ENCODE data around the gene SHD. TPM values are rescaled to one million over a fixed set of nuclear protein-coding genes. Genes with fewer than 3 reads are reported as not detected.

The SHD gene
- total RNA-seq, 1 experiment from 2014 or later, result 4.4 TPM

- no CpG with 5 or more reads among the region's 2 CpGs for WGBS (ENCODE audit: extremely low coverage, insufficient read length, low lambda C conversion rate)
- no peak overlapping the region for H4K91ac ChIP-seq (ENCODE audit: insufficient read length, low read depth, low read length)
- Mint-ChIP-seq H3K9me3 (peaks cover 31% of the 10 kb centered on the region in 2 experiments), H3K4me3 (no peak overlapping the region), H3K36me3 (ENCODE audit: insufficient read depth in 1 of 3, low read depth in 3 of 3) (peaks cover 50 to 71% (median 56%) of the 10 kb centered on the region in 3 experiments), H3K27me3 (ENCODE audit: low read depth) (no peaks in the 10 kb centered on the region; the same call in none of the 2 replicates), H3K4me1 (no peaks in the 10 kb centered on the region), H3K27ac (0 out of 7 replicates have a peak overlapping the region, but pooled peaks of 1 of the 3 experiments have one; percentile 40)
- no peaks in the 10 kb centered on the region for H4K20me1 ChIP-seq (ENCODE audit: control insufficient read depth, insufficient read depth, insufficient read length)
- H2BK20ac ChIP-seq (ENCODE audit: low read depth, low read length, poor library complexity, severe bottlenecking), result no peak overlapping the region
- no peaks in the 10 kb centered on the region for H3K4me1 ChIP-seq (ENCODE audit: insufficient read depth, low read length)
- H3K9ac ChIP-seq (ENCODE audit: extremely low read depth, insufficient read length, low read length), result no peak overlapping the region
- no peak overlapping the region for H2BK12ac ChIP-seq (ENCODE audit: insufficient read length, low read depth, low read length)
- H3K23me2 ChIP-seq (ENCODE audit: insufficient read length, low read depth, low read length, poor library complexity, severe bottlenecking), result no peaks in the 10 kb centered on the region
- no peaks in the 10 kb centered on the region for H3K79me2 ChIP-seq (ENCODE audit: insufficient read depth, low read length)
- no peaks in the 10 kb centered on the region for H3K79me1 ChIP-seq (ENCODE audit: insufficient read depth, low read depth, low read length, poor library complexity, severe bottlenecking)
- no peaks in the 10 kb centered on the region for H3K27me3 ChIP-seq (ENCODE audit: insufficient read depth, low read length)
- H3K4ac ChIP-seq (ENCODE audit: low read depth, low read length), result no peak overlapping the region
- no peak overlapping the region for H3K56ac ChIP-seq (ENCODE audit: insufficient read length, low read depth, low read length)
- H2BK15ac ChIP-seq (ENCODE audit: low read depth, low read length), result no peak overlapping the region
- H3K9me3 ChIP-seq (ENCODE audit: control insufficient read depth, low read depth, low read length), result no peaks in the 10 kb centered on the region
- H2BK5ac ChIP-seq (ENCODE audit: insufficient read length, low read length), result no peak overlapping the region
- H3K18ac ChIP-seq (ENCODE audit: insufficient read length, low read depth, low read length), result no peak overlapping the region
- H3K23ac ChIP-seq (ENCODE audit: insufficient read length, low read depth, low read length), result no peak overlapping the region
- H3T11ph ChIP-seq (ENCODE audit: low read length), result no peak overlapping the region
- TF ChIP-seq, protein P1, sequence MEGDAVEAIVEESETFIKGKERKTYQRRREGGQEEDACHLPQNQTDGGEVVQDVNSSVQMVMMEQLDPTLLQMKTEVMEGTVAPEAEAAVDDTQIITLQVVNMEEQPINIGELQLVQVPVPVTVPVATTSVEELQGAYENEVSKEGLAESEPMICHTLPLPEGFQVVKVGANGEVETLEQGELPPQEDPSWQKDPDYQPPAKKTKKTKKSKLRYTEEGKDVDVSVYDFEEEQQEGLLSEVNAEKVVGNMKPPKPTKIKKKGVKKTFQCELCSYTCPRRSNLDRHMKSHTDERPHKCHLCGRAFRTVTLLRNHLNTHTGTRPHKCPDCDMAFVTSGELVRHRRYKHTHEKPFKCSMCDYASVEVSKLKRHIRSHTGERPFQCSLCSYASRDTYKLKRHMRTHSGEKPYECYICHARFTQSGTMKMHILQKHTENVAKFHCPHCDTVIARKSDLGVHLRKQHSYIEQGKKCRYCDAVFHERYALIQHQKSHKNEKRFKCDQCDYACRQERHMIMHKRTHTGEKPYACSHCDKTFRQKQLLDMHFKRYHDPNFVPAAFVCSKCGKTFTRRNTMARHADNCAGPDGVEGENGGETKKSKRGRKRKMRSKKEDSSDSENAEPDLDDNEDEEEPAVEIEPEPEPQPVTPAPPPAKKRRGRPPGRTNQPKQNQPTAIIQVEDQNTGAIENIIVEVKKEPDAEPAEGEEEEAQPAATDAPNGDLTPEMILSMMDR (conservative IDR thresholded peaks at IDR 0.05), result no peak
- no peak overlapping the region for H4K5ac ChIP-seq (ENCODE audit: insufficient read length, low read depth, low read length)
- no peak overlapping the region for H4K8ac ChIP-seq (replicated peaks; ENCODE audit: insufficient read length, low read depth, low read length)
- DNase-seq, result no peak
- no peak overlapping the region for H3K4me2 ChIP-seq (ENCODE audit: insufficient read depth, insufficient read length, low read length)
- H2AK5ac ChIP-seq (ENCODE audit: insufficient read length, low read length), result no peak overlapping the region
- no peak overlapping the region for H2AFZ ChIP-seq (ENCODE audit: low read length)
- no peak overlapping the region for H2BK120ac ChIP-seq (ENCODE audit: low read depth, low read length, poor library complexity, severe bottlenecking)
- H3K27ac ChIP-seq (ENCODE audit: insufficient read length, low read depth, low read length), result no peak overlapping the region
- no peak overlapping the region for H3K14ac ChIP-seq (ENCODE audit: insufficient read depth, low read length)
These were observed 41.4 kb downstream of the SHD start for GRCh38 chr19:4320419-4320818.

All from H9 (cell line).